GM12878 (cell line): ENCODE data around the gene MRGPRE. TPM values are rescaled to one million over a fixed set of nuclear protein-coding genes. Genes with fewer than 3 reads are reported as not detected.

ENCODE experiments used
- ATAC-seq: fragments of 200-7000 bp; cut with Tn5 transposase; 3 replicates; pipeline ENCODE4 v1.9.1; 2020; ENCODE audit warnings: mild to moderate bottlenecking, moderate library complexity
- BruUV-seq: library from RNA; stranded (reverse); fragments of 400-500 nt; replicated peaks from 2 replicates; lab custom pipeline; 2021; lab: Mats Ljungman, UMichigan
- CTCF ChIA-PET: fragments of 300-600 bp; sonication (Branson Sonifier 250); formaldehyde crosslinking; extraction: SDS; loops from one replicate; lab custom pipeline; 2021; ENCODE audit warnings: inconsistent platforms; lab: Yijun Ruan, JAX
- POLR2A ChIA-PET: fragments of 350-600 bp; formaldehyde crosslinking; extraction: SDS; loops from one replicate; lab custom pipeline; 2021; ENCODE audit warnings: inconsistent platforms; lab: Charles Lee
- RAD21 ChIA-PET: fragments of 300-600 bp; sonication (Branson Sonifier 250); formaldehyde crosslinking; loops from one replicate; lab custom pipeline; 2023; ENCODE audit warnings: antibody characterized with exemption; ENCODE audit not compliant: unreplicated experiment; lab: Charles Lee
- SMC1A ChIA-PET: fragments of 300-600 bp; sonication (Branson Sonifier 250); formaldehyde crosslinking; loops from one replicate; lab custom pipeline; 2023; ENCODE audit not compliant: unreplicated experiment, uncharacterized antibody; lab: Charles Lee
- DNase-seq: peaks from one replicate; pipeline ENCODE4 v3.0.0-alpha.2; 2011; ENCODE audit warnings: low read depth, low spot score
- FAIRE-seq: peaks from 3 replicates; lab custom pipeline; 2011; peaks lifted over from hg19 to GRCh38; lab: Jason Lieb, UNC
- H2AFZ ChIP-seq: 2 replicates; pipeline ENCODE4 v1.6.0; 2011; ENCODE audit warnings: low read depth, low read length, control low read depth; ENCODE audit not compliant: control insufficient read depth
- H3K27ac ChIP-seq: 2 replicates; pipeline ENCODE4 v1.5.1; 2011; ENCODE audit warnings: control low read depth; ENCODE audit not compliant: control insufficient read depth, insufficient read depth
- H3K27me3 ChIP-seq, 2 experiments: replicated peaks in 1 of 2; 2 replicates each; pipeline versions ENCODE4 v1.6.0 to v1.6.1; 2011; ENCODE audit warnings: low read length in 1 of 2; ENCODE audit not compliant: control insufficient read depth in 2 of 2, insufficient read depth in 2 of 2
- H3K36me3 ChIP-seq, 2 experiments: 2 replicates each; pipeline ENCODE4 v1.5.1; 2011; ENCODE audit warnings: low read length in 1 of 2; ENCODE audit not compliant: control insufficient read depth in 2 of 2, insufficient read depth in 2 of 2
- H3K4me1 ChIP-seq: 2 replicates; pipeline ENCODE4 v1.6.1; 2011; ENCODE audit warnings: mild to moderate bottlenecking, low read length, moderate library complexity, mixed read lengths; ENCODE audit not compliant: control insufficient read depth, insufficient read depth
- H3K4me2 ChIP-seq: 2 replicates; pipeline ENCODE4 v1.6.0; 2011; ENCODE audit warnings: control low read depth; ENCODE audit not compliant: control insufficient read depth, insufficient read depth
- H3K4me3 ChIP-seq: fragments of 200-600 bp; sonication (generic); 2 replicates; pipeline ENCODE4 v1.5.1; 2016
- H3K79me2 ChIP-seq: 2 replicates; pipeline ENCODE4 v1.6.0; 2011; ENCODE audit warnings: low read length; ENCODE audit not compliant: control insufficient read depth, insufficient read depth
- H3K9ac ChIP-seq: 2 replicates; pipeline ENCODE4 v1.8.0; 2011; ENCODE audit warnings: low read length, control low read depth, mixed read lengths; ENCODE audit not compliant: control insufficient read depth, insufficient read depth
- H3K9me3 ChIP-seq: replicated peaks from 3 replicates; pipeline ENCODE4 v1.5.1; 2011; ENCODE audit warnings: mild to moderate bottlenecking, low read length; ENCODE audit not compliant: control insufficient read depth, insufficient read depth
- H4K20me1 ChIP-seq: 2 replicates; pipeline ENCODE4 v1.6.0; 2011; ENCODE audit not compliant: control insufficient read depth, insufficient read depth
- BMI1 ChIP-seq: fragments of 450-650 bp; IDR thresholded peaks from 2 replicates; pipeline ENCODE4 v1.6.1; 2016; ENCODE audit warnings: mild to moderate bottlenecking, moderate library complexity, borderline replicate concordance
- EGR1 ChIP-seq, 2 experiments: IDR thresholded peaks; 1 replicate in 1 of 2; 2 replicates in 1 of 2; pipeline ENCODE4 v1.6.1; 2011 to 2012; ENCODE audit warnings: low read depth in 2 of 2, low read length in 2 of 2, borderline replicate concordance in 1 of 2, mild to moderate bottlenecking in 1 of 2, moderate library complexity in 1 of 2
- JUNB ChIP-seq: IDR thresholded peaks from 2 replicates; pipeline ENCODE4 v1.6.1; 2016; ENCODE audit warnings: antibody characterized with exemption, mild to moderate bottlenecking
- MTA3 ChIP-seq: IDR thresholded peaks from 2 replicates; pipeline ENCODE4 v1.6.1; 2012; ENCODE audit warnings: low read length, inconsistent platforms, borderline replicate concordance
- POLR2A ChIP-seq: IDR thresholded peaks from 2 replicates; pipeline ENCODE4 v1.6.1; 2011; ENCODE audit warnings: low read depth, mild to moderate bottlenecking, low read length
- RUNX3 ChIP-seq: IDR thresholded peaks from 2 replicates; pipeline ENCODE4 v1.6.1; 2012; ENCODE audit warnings: low read length, inconsistent platforms
- SP1 ChIP-seq: IDR thresholded peaks from one replicate; pipeline ENCODE4 v1.6.1; 2011; ENCODE audit warnings: low read depth, low read length
- SREBF2 ChIP-seq: IDR thresholded peaks from 2 replicates; pipeline ENCODE4 v1.6.1; 2012; ENCODE audit warnings: mild to moderate bottlenecking, low read length
- SUZ12 ChIP-seq: fragments of 200-600 bp; sonication (generic); IDR thresholded peaks from one replicate; pipeline ENCODE4 v1.6.1; 2018; ENCODE audit warnings: antibody characterized with exemption, mild to moderate bottlenecking; ENCODE audit not compliant: unreplicated experiment
- TCF12 ChIP-seq: IDR thresholded peaks from 2 replicates; pipeline ENCODE4 v1.6.1; 2011; ENCODE audit warnings: low read depth, mild to moderate bottlenecking, low read length
- USF2 ChIP-seq: IDR thresholded peaks from 2 replicates; pipeline ENCODE4 v1.6.1; 2011; ENCODE audit warnings: low read depth, low read length, improper control_type of control experiment, borderline replicate concordance
- WRNIP1 ChIP-seq: IDR thresholded peaks from 2 replicates; pipeline ENCODE4 v1.6.1; 2011; ENCODE audit warnings: low read depth, low read length, improper control_type of control experiment, borderline replicate concordance
- whole genome bisulfite sequencing: methylation state at CpG from one replicate; pipeline ENCODE4 v1.1.6; 2016; ENCODE audit warnings: low lambda C conversion rate; ENCODE audit not compliant: insufficient replicate concordance, insufficient coverage; ENCODE audit errors: missing lambda C conversion rate; 5-methylcytosine and 5-hydroxymethylcytosine counted together
- in situ Hi-C: fragments of 300-500 bp; cut with MboI; formaldehyde crosslinking; loops from 9 replicates; pipeline ENCODE4 v1.14.3; 2018; ENCODE audit warnings: mixed read lengths
- intact Hi-C: fragments of 100-400 bp; cut with micrococcal nuclease; formaldehyde crosslinking; loops from one replicate; pipeline ENCODE4 v1.14.2; 2022; ENCODE audit not compliant: unreplicated experiment
- polyA plus RNA-seq, 11 experiments: library from polyadenylated mRNA; depleted of rRNA in 4 of 11; unstranded in 6 of 11; stranded (reverse) in 5 of 11; fragments of >200 nt; fragmentation: Nextera tagmentation in 4 of 11; fragmentation: Illumina TruSeq in 1 of 11; extraction: Ambion mirVana in 4 of 11; extraction: Trizol in 1 of 11; gene quantifications; 1 replicate in 1 of 11; 2 replicates in 10 of 11; pipeline versions ENCODE4 v1.2.1 to v1.2.3, GENCODE V29; 2011 to 2016; ENCODE audit warnings: inconsistent platforms in 2 of 11, missing spikeins in 2 of 11, low read depth in 1 of 11
- total RNA-seq, 4 experiments: library from RNA; depleted of rRNA in 3 of 4; stranded (reverse); fragments of >200 nt in 3 of 4; fragmentation: Illumina TruSeq in 1 of 4; extraction: Trizol in 1 of 4; gene quantifications; 2 replicates each; pipeline versions ENCODE4 v1.2.1 to v1.2.3, GENCODE V29; 2013 to 2021

The MRGPRE gene
- total and polyA plus RNA-seq, 10 of the 15 experiments (the other 5 are each of a cell fraction or from before 2014, with no cell fraction given) = 0.34 TPM; not detected in 9

GRCh38 chr11:3220101-3220500 lies 12.1 kb downstream of the MRGPRE start:
- intact Hi-C loops = no loop called here
- no TSS peak for BruUV-seq

More at GRCh38 chr11:3220101-3220500, 12.1 kb downstream of the MRGPRE start:
- RAD21 ChIA-PET = no interaction called here
- Histone ChIP-seq H3K27ac (no peak overlapping the region), H3K36me3 (no peaks in the 10 kb centered on the region), H3K27me3 (peaks cover 0 to 2% of the 10 kb centered on the region in 2 experiments; a peak in 3 of 4 replicates), H3K9me3 (no peaks in the 10 kb centered on the region), H2AFZ (no peak overlapping the region), H3K9ac (no peak overlapping the region), H3K4me2 (no peak overlapping the region), H3K79me2 (no peaks in the 10 kb centered on the region), H4K20me1 (no peaks in the 10 kb centered on the region), H3K4me3 (no peak overlapping the region), H3K4me1 (no peaks in the 10 kb centered on the region)
- in situ Hi-C loops = no loop called here
- 18% methylated on average over 11 of the region's 11 CpGs for WGBS
- SMC1A ChIA-PET = no interaction called here
- FAIRE-seq (no peak), ATAC-seq (no peak), DNase-seq (no peak)
- CTCF ChIA-PET = no interaction called here
- TF ChIP-seq TCF12 = no peak
- no peak for TF ChIP-seq POLR2A
- no peak for TF ChIP-seq WRNIP1
- no peak for TF ChIP-seq BMI1
- TF ChIP-seq USF2 = no peak
- TF ChIP-seq MTA3 = no peak
- no peak for TF ChIP-seq SUZ12
- TF ChIP-seq RUNX3 = no peak
- TF ChIP-seq JUNB = no peak
- no peak for TF ChIP-seq SREBF2
- no peak for TF ChIP-seq SP1
- no peak for TF ChIP-seq EGR1 (IDR thresholded peaks at IDR 0.05; ENCODE audit: borderline replicate concordance in 1 of 2, low read depth in 2 of 2, low read length in 2 of 2)
- POLR2A ChIA-PET = no interaction called here
